Measurements from ENCODE around the gene SLC35E2B.

Gene SLC35E2B

GRCh38 chr1:1609822-1610485, 82.6 kb downstream of the SLC35E2B start:
- DNase-seq (ENCODE audit: low read depth), result no peak
